Measurements from ENCODE around the gene SLC22A1. TPM values are rescaled to one million over a fixed set of nuclear protein-coding genes. Genes with fewer than 3 reads are reported as not detected.

SLC22A1 gene
- total RNA-seq, 1 donor from 2014 or later, result 1.2 TPM

DNA sequence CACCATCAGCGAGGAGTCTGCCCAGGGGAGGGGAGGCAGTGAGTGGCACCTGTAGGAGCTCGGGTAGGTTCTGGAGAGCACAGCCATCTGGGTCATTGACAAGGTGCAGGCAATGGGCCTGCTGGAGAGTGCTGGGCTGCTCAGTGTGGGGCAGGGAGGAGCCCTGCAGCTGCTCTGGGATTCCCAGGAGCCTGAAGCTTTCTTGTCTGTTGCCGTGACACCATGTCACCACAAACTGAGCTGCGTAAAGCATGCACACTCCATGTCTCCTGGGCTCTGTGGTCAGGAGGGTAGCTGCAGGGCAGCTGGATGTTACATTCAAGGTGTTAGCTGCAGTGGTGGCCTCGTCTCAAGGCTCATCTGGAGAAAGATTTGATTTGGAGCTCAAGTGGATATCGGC, 4.5 kb upstream of the SLC22A1 start:
- no peaks in the 10 kb centered on the region for H3K9me3 ChIP-seq
- H3K4me1 ChIP-seq, result no peaks in the 10 kb centered on the region
- no peaks in the 10 kb centered on the region for H3K36me3 ChIP-seq
- intact Hi-C loops (cut with DNase I), result no loop called here
- H3K27ac ChIP-seq, result no peak overlapping the region
- no peaks in the 10 kb centered on the region for H3K27me3 ChIP-seq
- DNase-seq (ENCODE audit: extremely low spot score in 2 of 2), result no peak
- no peak overlapping the region for H3K4me3 ChIP-seq
- TF ChIP-seq POLR2AphosphoS5 (IDR thresholded peaks at IDR 0.05; ENCODE audit: insufficient read depth in 1 of 2, low read depth in 1 of 2) (no peak), POLR2A (IDR thresholded peaks at IDR 0.05) (no peak)
- TF ChIP-seq, protein P1, sequence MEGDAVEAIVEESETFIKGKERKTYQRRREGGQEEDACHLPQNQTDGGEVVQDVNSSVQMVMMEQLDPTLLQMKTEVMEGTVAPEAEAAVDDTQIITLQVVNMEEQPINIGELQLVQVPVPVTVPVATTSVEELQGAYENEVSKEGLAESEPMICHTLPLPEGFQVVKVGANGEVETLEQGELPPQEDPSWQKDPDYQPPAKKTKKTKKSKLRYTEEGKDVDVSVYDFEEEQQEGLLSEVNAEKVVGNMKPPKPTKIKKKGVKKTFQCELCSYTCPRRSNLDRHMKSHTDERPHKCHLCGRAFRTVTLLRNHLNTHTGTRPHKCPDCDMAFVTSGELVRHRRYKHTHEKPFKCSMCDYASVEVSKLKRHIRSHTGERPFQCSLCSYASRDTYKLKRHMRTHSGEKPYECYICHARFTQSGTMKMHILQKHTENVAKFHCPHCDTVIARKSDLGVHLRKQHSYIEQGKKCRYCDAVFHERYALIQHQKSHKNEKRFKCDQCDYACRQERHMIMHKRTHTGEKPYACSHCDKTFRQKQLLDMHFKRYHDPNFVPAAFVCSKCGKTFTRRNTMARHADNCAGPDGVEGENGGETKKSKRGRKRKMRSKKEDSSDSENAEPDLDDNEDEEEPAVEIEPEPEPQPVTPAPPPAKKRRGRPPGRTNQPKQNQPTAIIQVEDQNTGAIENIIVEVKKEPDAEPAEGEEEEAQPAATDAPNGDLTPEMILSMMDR (IDR thresholded peaks at IDR 0.05), result no peak

DNA sequence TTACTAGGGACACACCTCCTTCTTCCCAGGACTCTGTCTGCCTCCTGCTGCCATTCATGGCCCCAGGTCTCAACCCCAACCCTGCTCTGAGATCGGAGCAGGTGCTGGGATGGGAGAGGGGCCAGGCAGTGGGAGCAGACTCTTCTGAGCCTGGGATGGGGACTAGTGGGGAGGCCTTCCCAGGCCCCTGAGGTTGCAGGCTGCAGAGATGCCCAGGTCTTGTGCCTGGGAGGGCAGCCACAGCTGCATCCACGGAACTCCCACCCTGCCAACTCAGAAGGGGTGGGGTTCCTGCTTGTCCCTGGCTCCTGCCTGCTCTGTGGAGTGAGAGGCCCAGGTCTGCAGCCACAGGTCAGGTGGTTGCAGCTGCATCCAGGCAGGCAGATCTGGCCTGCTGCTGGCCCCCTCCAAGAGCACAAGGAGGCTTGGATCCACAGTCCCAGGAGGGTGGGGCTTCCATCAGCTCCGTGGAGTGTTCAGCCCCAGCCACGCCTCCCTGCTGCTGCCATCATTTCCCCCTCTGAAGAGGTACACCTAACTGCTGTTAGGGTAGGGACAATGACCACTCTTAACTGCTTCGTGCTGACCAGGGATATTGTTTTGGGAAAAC, 2.9 kb upstream of the SLC22A1 start:
- DNase-seq (ENCODE audit: extremely low spot score in 2 of 2), result no peak
- intact Hi-C loops (cut with DNase I), result no loop called here
- Histone ChIP-seq H3K27ac (no peak overlapping the region), H3K9me3 (no peaks in the 10 kb centered on the region), H3K27me3 (no peaks in the 10 kb centered on the region), H3K4me3 (no peak overlapping the region), H3K36me3 (no peaks in the 10 kb centered on the region), H3K4me1 (no peaks in the 10 kb centered on the region)
- TF ChIP-seq, protein P1 (IDR thresholded peaks at IDR 0.05), result no peak
- TF ChIP-seq POLR2A (IDR thresholded peaks at IDR 0.05), result no peak
- no peak for TF ChIP-seq POLR2AphosphoS5 (IDR thresholded peaks at IDR 0.05; ENCODE audit: insufficient read depth in 1 of 2, low read depth in 1 of 2)

DNA sequence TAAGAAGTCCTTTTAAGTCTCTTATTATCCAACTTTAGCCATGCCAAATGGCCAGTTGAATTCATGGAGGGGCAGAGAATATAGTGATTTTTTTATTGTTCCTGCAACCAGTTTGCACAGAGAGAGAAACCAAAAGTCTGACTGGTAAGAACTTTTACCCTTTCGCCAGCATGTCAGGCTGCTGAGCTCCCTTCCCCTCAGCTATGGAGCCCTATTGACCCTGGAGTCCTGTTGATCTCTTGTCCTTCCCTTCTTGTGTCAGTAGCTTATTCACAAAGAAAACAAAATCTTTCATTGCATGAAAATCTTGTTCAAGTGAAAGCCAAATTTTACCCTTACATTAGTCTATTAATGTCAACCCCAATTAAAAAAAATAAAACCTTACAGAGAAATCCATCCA, 1.5 kb upstream of the SLC22A1 start:
- TF ChIP-seq, protein P1 (IDR thresholded peaks at IDR 0.05), result no peak
- TF ChIP-seq POLR2A (IDR thresholded peaks at IDR 0.05) (no peak), POLR2AphosphoS5 (IDR thresholded peaks at IDR 0.05; ENCODE audit: insufficient read depth in 1 of 2, low read depth in 1 of 2) (no peak)
- intact Hi-C loops (cut with DNase I), result no loop called here
- no peaks in the 10 kb centered on the region for H3K36me3 ChIP-seq

DNA sequence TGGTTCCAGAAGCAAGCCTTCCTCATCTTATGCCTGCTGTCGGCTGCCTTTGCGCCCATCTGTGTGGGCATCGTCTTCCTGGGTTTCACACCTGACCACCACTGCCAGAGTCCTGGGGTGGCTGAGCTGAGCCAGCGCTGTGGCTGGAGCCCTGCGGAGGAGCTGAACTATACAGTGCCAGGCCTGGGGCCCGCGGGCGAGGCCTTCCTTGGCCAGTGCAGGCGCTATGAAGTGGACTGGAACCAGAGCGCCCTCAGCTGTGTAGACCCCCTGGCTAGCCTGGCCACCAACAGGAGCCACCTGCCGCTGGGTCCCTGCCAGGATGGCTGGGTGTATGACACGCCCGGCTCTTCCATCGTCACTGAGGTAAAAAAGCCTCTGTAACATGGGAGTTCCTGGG, 366 bp downstream of the SLC22A1 start:
- Histone ChIP-seq H3K9me3 (no peaks in the 10 kb centered on the region), H3K27ac (no peak overlapping the region), H3K36me3 (no peaks in the 10 kb centered on the region), H3K4me3 (no peak overlapping the region), H3K27me3 (no peaks in the 10 kb centered on the region), H3K4me1 (no peaks in the 10 kb centered on the region)
- DNase-seq (ENCODE audit: extremely low spot score in 2 of 2), result no peak
- TF ChIP-seq POLR2AphosphoS5 (IDR thresholded peaks at IDR 0.05; ENCODE audit: insufficient read depth in 1 of 2, low read depth in 1 of 2) (no peak), POLR2A (IDR thresholded peaks at IDR 0.05) (no peak)
- TF ChIP-seq, protein P1 (IDR thresholded peaks at IDR 0.05), result no peak
- intact Hi-C loops (cut with DNase I), result no loop called here

More for the DNA sequence above, 1.5 kb upstream of the SLC22A1 start:
- Histone ChIP-seq H3K9me3 (no peaks in the 10 kb centered on the region), H3K4me3 (no peak overlapping the region), H3K4me1 (no peaks in the 10 kb centered on the region), H3K27ac (no peak overlapping the region), H3K27me3 (no peaks in the 10 kb centered on the region)
- no peak for DNase-seq (ENCODE audit: extremely low spot score in 2 of 2)

DNA sequence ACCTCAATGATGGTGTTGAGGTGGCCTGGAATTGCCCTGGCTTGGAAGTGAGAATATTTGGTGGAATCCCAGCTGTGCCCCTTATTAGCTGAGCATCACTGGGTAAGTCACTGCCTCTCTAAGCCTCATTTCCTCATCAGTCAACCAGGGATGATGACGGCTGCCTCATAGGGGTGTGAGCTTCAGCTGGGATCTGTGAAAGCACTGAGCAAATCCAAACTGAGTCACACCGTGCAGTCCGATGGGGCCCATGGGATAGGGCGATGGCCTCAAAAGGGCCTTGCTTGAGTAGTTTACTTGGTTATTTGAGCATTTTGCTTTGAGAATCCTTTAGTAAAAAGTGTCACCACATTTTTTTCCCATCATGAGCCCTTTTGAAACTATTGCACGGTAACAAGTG, 1.1 kb downstream of the SLC22A1 start:
- Histone ChIP-seq H3K27me3 (no peaks in the 10 kb centered on the region), H3K27ac (no peak overlapping the region), H3K4me3 (no peak overlapping the region), H3K4me1 (no peaks in the 10 kb centered on the region), H3K9me3 (no peaks in the 10 kb centered on the region), H3K36me3 (no peaks in the 10 kb centered on the region)
- intact Hi-C loops (cut with DNase I), result no loop called here
- no peak for DNase-seq (ENCODE audit: extremely low spot score in 2 of 2)
- TF ChIP-seq POLR2AphosphoS5 (IDR thresholded peaks at IDR 0.05; ENCODE audit: insufficient read depth in 1 of 2, low read depth in 1 of 2) (no peak), POLR2A (IDR thresholded peaks at IDR 0.05) (no peak)
- TF ChIP-seq, protein P1 (IDR thresholded peaks at IDR 0.05), result no peak

Data from vagina (tissue), 2 donors.